Right lobe of liver (tissue), 6 donors: Measurements from ENCODE around the gene ESPN. TPM values are rescaled to one million over a fixed set of nuclear protein-coding genes. Genes with fewer than 3 reads are reported as not detected.
A peak's percentile ranks its signal among the peaks of the same experiment; 100 is the strongest.

Experiments used
- ATAC-seq, 4 donors: fragments of 200-7000 bp; cut with Tn5 transposase; one replicate each; pipeline ENCODE4 v1.9.1; 2020; ENCODE audit warnings: mild to moderate bottlenecking in 4 of 4, moderate library complexity in 4 of 4
- DNase-seq, 3 donors: peaks; one replicate each; pipeline ENCODE4 v3.0.0-alpha.2; 2020
- H3K27ac ChIP-seq, 3 donors: fragments of 200-600 bp; one replicate each; pipeline ENCODE4 v1.8.0; 2022
- H3K27me3 ChIP-seq, 2 donors: fragments of 200-600 bp; one replicate each; pipeline ENCODE4 v1.8.0; 2022
- H3K36me3 ChIP-seq, 4 donors: fragments of 200-600 bp; sonication (generic) in 1 of 4; one replicate each; pipeline versions ENCODE4 v1.5.1 to v1.8.0; 2017 to 2022; ENCODE audit warnings: control low read depth in 1 of 4
- H3K4me1 ChIP-seq, 4 donors: fragments of 200-600 bp; sonication (generic) in 1 of 4; one replicate each; pipeline versions ENCODE4 v1.5.1 to v1.8.0; 2017 to 2022; ENCODE audit warnings: control low read depth in 1 of 4
- H3K4me3 ChIP-seq, 3 donors: fragments of 200-600 bp; one replicate each; pipeline ENCODE4 v1.8.0; 2022
- H3K9me3 ChIP-seq, 4 donors: fragments of 200-600 bp; sonication (generic) in 1 of 4; one replicate each; pipeline versions ENCODE4 v1.5.1 to v1.8.0; 2017 to 2022; ENCODE audit warnings: control low read depth in 1 of 4
- CTCF ChIP-seq, 4 donors: fragments of 200-600 bp in 3 of 4; fragments of 450-650 bp in 1 of 4; IDR thresholded peaks; one replicate each; pipeline versions ENCODE4 v1.5.1 to v1.8.0; 2016 to 2022; ENCODE audit warnings: antibody characterized with exemption in 4 of 4, mild to moderate bottlenecking in 2 of 4
- POLR2A ChIP-seq: fragments of 450-650 bp; IDR thresholded peaks from one replicate; pipeline ENCODE4 v1.6.1; 2017; ENCODE audit warnings: antibody characterized with exemption, mild to moderate bottlenecking
- WGBS: methylation state at CpG from one replicate; pipeline ENCODE4 v1.1.6; 2018; ENCODE audit warnings: low coverage, low lambda C conversion rate; ENCODE audit not compliant: insufficient coverage; ENCODE audit errors: missing lambda C conversion rate; 5-methylcytosine and 5-hydroxymethylcytosine counted together
- intact Hi-C, 2 donors: fragments of 100-400 bp; cut with DNase I; formaldehyde crosslinking; loops; one replicate each; pipeline versions ENCODE4 v1.11.2 to v1.14.1; 2022
- total RNA-seq, 6 experiments: library from RNA; depleted of rRNA in 2 of 6; stranded (reverse); fragments of >200 nt in 2 of 6; fragmentation: NEBNext Ultra II Directional in 3 of 6; extraction: Animal tissue kit (Norgen Biotek cat#: 25700) in 3 of 6; gene quantifications; one replicate each; pipeline versions ENCODE4 v1.1.0 to v1.2.4, GENCODE V29; 2016 to 2023
- donor health status: DM: no; HTN: yes; CAD: no.
- donor health status: DM: no; HTN: no; CAD: no.
- donor health status: DM: no; HTN: no; CAD: no.
- donor health status: DM: no; HTN: yes; CAD: no.
- donor health status: DM: no; HTN: yes; CAD: no.

The ESPN gene
- total RNA-seq, 6 experiments from 2014 or later, result 81.6 to 149 (median 120) TPM

- H3K9me3 ChIP-seq, result no peaks in the 10 kb centered on the region
- intact Hi-C loops, result no loop called here
- no peaks in the 10 kb centered on the region for H3K27me3 ChIP-seq
- DNase-seq (no peak), ATAC-seq (no peak)
- no peak overlapping the region for H3K4me3 ChIP-seq
- H3K36me3 ChIP-seq, result no peaks in the 10 kb centered on the region
- 84% methylated on average over 10 of the region's 24 CpGs for WGBS
- TF ChIP-seq POLR2A (no peak), CTCF (IDR thresholded peaks at IDR 0.05) (no peak)
- H3K4me1 ChIP-seq, result peaks cover 0 to 4% (median 1%) of the 10 kb centered on the region in 4 donors
- no peak overlapping the region for H3K27ac ChIP-seq
Observed at GRCh38 chr1:6477039-6477820, 52.7 kb downstream of the ESPN start.

- H3K9me3 ChIP-seq, result no peaks in the 10 kb centered on the region
- H3K36me3 ChIP-seq, result no peaks in the 10 kb centered on the region
- 92% methylated on average over 3 of the region's 5 CpGs for WGBS
- intact Hi-C loops, result loop anchor here (5.0 to 10.0 kb wide), 2 partner anchors 153 to 165 kb away; no protein-coding TSS in a partner anchor
- H3K27ac ChIP-seq, result no peak overlapping the region
- no peaks in the 10 kb centered on the region for H3K27me3 ChIP-seq
- H3K4me3 ChIP-seq, result no peak overlapping the region
- H3K4me1 ChIP-seq, result no peaks in the 10 kb centered on the region
- no peak for DNase-seq
- no peak for TF ChIP-seq POLR2A
- no peak for TF ChIP-seq CTCF (IDR thresholded peaks at IDR 0.05)
- ATAC-seq, result no peak
Observed at GRCh38 chr1:6481820-6482219, 57.2 kb downstream of the ESPN start.

GRCh38 chr1:6483017-6483760 is 58.6 kb downstream of the ESPN start:
- H3K4me3 ChIP-seq, result no peak overlapping the region
- H3K27me3 ChIP-seq, result no peaks in the 10 kb centered on the region
- WGBS, result 79% methylated on average over 3 of the region's 14 CpGs
- no peak for DNase-seq
- no peaks in the 10 kb centered on the region for H3K36me3 ChIP-seq
- H3K9me3 ChIP-seq, result no peaks in the 10 kb centered on the region
- intact Hi-C loops, result loop anchor here (5.0 to 10.0 kb wide), 2 partner anchors 152 to 164 kb away; no protein-coding TSS in a partner anchor
- peak in 2 of 4 donors; percentile 7 to 31 for ATAC-seq
- no peak overlapping the region for H3K27ac ChIP-seq
- H3K4me1 ChIP-seq, result no peaks in the 10 kb centered on the region
- TF ChIP-seq CTCF (IDR thresholded peaks at IDR 0.05) (no peak), POLR2A (no peak)

GRCh38 chr1:6483761-6484117 is 59.2 kb downstream of the ESPN start:
- TF ChIP-seq CTCF (IDR thresholded peaks at IDR 0.05) (no peak), POLR2A (no peak)
- Histone ChIP-seq H3K27me3 (no peaks in the 10 kb centered on the region), H3K27ac (no peak overlapping the region), H3K4me3 (no peak overlapping the region), H3K36me3 (no peaks in the 10 kb centered on the region), H3K9me3 (no peaks in the 10 kb centered on the region), H3K4me1 (no peaks in the 10 kb centered on the region)
- intact Hi-C loops, result loop anchor here (5.0 to 10.0 kb wide), 2 partner anchors 151 to 164 kb away; no protein-coding TSS in a partner anchor
- DNase-seq (no peak), ATAC-seq (no peak)
- 79% methylated on average over 2 of the region's 7 CpGs for WGBS
